T-helper 2 cell treated with Interferon-gamma antibody and Interleukin-4, amounts not matched to agents 5 μg/mL and 100 μg/mL, for 36 hours (primary cell): ENCODE measurements around the gene MCF2L.

ENCODE experiments used
- DNase-seq: peaks from one replicate; pipeline ENCODE4 v3.0.0; 2021; ENCODE audit warnings: low spot score
- H3K27ac Mint-ChIP-seq: one replicate; pipeline ENCODE4 v1.8.0; 2021; ENCODE audit warnings: mild to moderate bottlenecking, mixed read lengths
- H3K27me3 Mint-ChIP-seq: one replicate; pipeline ENCODE4 v1.8.0; 2021; ENCODE audit warnings: low read depth, mixed read lengths
- H3K36me3 Mint-ChIP-seq: one replicate; pipeline ENCODE4 v1.8.0; 2021; ENCODE audit warnings: low read depth, mixed read lengths
- H3K4me1 Mint-ChIP-seq: one replicate; pipeline ENCODE4 v1.8.0; 2021; ENCODE audit warnings: low read depth, mixed read lengths
- H3K4me3 Mint-ChIP-seq: one replicate; pipeline ENCODE4 v1.8.0; 2022; ENCODE audit warnings: mild to moderate bottlenecking, moderate library complexity, mixed read lengths
- H3K9me3 Mint-ChIP-seq: one replicate; pipeline ENCODE4 v1.8.0; 2021; ENCODE audit warnings: mixed read lengths

The MCF2L gene

GRCh38 chr13:112963641-112964040 lies 5.4 kb upstream of the MCF2L start:
- Mint-ChIP-seq H3K4me3 (no peak overlapping the region), H3K27me3 (peaks cover 13% of the 10 kb centered on the region), H3K36me3 (no peaks in the 10 kb centered on the region), H3K27ac (no peak overlapping the region), H3K9me3 (no peaks in the 10 kb centered on the region), H3K4me1 (peaks cover 3% of the 10 kb centered on the region)
- DNase-seq: no peak

DNA sequence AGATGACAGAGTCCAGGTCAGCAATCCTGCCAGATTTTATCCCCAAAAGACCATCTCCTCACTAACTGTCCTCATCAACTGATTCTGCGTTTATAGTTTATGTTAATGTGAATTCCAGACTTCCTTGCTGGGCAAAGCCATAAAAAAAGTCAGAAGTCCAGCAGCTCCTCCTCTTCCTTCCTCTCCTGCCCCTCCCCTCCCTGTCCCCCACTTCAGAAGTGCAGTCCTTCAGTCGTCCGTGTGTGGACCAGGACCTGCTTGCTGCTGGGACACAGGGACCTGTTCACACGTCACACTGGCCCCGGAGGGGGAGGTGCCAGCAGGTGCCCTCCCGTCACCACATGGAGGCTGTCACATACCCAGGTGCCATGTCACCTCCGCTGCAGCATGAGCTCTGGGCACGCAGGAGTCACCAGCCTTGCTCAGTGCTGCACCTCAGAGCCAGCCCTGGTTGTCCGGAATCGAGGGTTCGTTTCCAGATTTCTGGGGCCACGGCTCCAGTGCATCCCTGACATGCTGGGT lies 4.0 kb upstream of the MCF2L start:
- Mint-ChIP-seq H3K36me3 (peaks cover 2% of the 10 kb centered on the region), H3K27ac (no peak overlapping the region), H3K27me3 (peaks cover 22% of the 10 kb centered on the region), H3K4me1 (peaks cover 11% of the 10 kb centered on the region), H3K4me3 (no peak overlapping the region), H3K9me3 (no peaks in the 10 kb centered on the region)
- no peak for DNase-seq

DNA sequence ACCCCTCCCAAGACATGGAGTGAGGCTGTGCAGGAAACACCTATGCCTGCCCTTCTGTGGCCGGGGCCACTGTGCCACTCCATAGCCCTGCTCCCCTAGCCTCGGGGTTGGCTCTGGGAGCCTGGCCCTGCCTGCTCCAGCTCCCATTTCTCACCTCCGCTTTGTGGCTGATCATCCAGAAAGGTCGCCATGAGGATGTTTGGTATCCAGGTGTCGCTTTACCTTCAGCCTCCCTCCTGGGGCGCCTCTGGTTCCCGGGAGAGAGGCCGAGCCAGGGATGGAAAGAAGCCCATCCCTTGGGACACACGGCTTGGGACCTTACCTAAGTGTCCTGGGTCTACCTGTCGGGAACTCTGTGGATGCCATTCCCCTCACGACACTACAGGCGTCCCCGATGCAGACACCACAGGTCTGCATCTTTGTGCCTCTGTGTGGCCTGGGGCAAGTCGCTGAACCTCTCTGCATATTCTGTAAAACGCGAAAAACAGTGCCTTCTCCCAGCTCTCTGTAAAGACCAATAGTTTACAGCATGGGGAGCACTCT lies 3.4 kb upstream of the MCF2L start:
- H3K27ac Mint-ChIP-seq: no peak overlapping the region
- peaks cover 28% of the 10 kb centered on the region for H3K27me3 Mint-ChIP-seq
- peaks cover 2% of the 10 kb centered on the region for H3K36me3 Mint-ChIP-seq

DNA sequence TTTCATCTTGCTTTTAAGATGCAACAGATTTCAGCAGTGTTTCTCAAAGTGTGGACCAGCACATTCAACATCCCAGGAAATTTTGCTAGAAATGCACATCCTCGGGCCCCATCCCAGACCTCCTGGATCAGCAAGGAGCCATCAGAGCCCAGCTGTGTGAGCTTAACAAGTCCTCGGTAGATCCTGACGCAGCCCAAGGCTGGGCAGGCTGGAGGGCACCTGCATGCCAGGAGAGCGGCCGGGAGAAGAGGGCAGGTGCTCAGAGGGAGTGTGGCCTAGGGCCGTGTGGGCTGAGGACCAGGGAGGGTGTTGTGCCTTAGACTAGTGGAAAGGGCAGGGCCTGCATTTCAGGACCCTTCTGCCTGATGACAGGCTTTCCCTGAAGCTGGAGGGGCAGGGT lies 2.2 kb upstream of the MCF2L start:
- Mint-ChIP-seq H3K27me3 (peaks cover 38% of the 10 kb centered on the region), H3K4me1 (peaks cover 13% of the 10 kb centered on the region), H3K36me3 (peaks cover 2% of the 10 kb centered on the region), H3K27ac (no peak overlapping the region), H3K9me3 (no peaks in the 10 kb centered on the region), H3K4me3 (no peak overlapping the region)
- DNase-seq: no peak

More for the DNA sequence above, 3.4 kb upstream of the MCF2L start:
- Mint-ChIP-seq H3K4me3 (no peak overlapping the region), H3K4me1 (peaks cover 13% of the 10 kb centered on the region), H3K9me3 (no peaks in the 10 kb centered on the region)
- no peak for DNase-seq

GRCh38 chr13:112967686-112968379 lies 1.2 kb upstream of the MCF2L start:
- H3K4me1 Mint-ChIP-seq: peaks cover 13% of the 10 kb centered on the region
- H3K27me3 Mint-ChIP-seq: peaks cover 38% of the 10 kb centered on the region
- H3K36me3 Mint-ChIP-seq: peaks cover 2% of the 10 kb centered on the region
- no peak for DNase-seq
- H3K9me3 Mint-ChIP-seq: no peaks in the 10 kb centered on the region
- H3K4me3 Mint-ChIP-seq: peak overlapping the region; percentile 58
- H3K27ac Mint-ChIP-seq: no peak overlapping the region

DNA sequence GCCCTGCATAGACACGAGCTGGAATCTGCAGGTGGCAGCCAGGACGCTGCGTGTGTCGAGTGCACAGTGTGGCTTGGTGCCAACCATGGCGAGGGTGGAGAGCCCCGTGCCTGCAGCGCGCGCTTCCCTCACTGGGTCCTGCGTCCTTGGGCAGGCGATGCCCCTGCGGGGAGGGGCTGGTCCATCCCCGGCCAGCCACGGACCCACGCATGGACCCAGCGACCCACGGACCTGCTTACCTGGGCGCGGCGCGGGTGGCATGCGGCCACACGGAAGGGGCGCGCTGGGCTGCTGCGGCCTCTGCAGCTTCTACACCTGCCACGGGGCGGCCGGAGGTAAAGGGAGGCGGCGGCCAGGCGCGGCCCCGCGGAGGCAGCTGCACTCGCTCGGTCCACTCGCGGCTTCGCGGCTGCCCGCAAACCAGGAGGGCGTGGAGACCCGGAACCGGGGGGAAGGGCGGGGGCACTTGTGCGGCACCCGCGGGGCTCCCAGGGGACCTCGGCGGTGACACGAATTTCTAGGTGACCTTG lies 569 bp upstream of the MCF2L start:
- H3K9me3 Mint-ChIP-seq: no peaks in the 10 kb centered on the region
- DNase-seq: no peak
- H3K27ac Mint-ChIP-seq: no peak overlapping the region
- peaks cover 13% of the 10 kb centered on the region for H3K4me1 Mint-ChIP-seq
- H3K4me3 Mint-ChIP-seq: peak overlapping the region; percentile 58
- H3K36me3 Mint-ChIP-seq: peaks cover 2% of the 10 kb centered on the region
- H3K27me3 Mint-ChIP-seq: peaks cover 38% of the 10 kb centered on the region

GRCh38 chr13:112969692-112970338 lies 801 bp downstream of the MCF2L start:
- Mint-ChIP-seq H3K4me3 (peak overlapping the region; percentile 77), H3K36me3 (peaks cover 2% of the 10 kb centered on the region), H3K27me3 (peaks cover 38% of the 10 kb centered on the region), H3K4me1 (peaks cover 13% of the 10 kb centered on the region), H3K9me3 (no peaks in the 10 kb centered on the region), H3K27ac (no peak overlapping the region)
- no peak for DNase-seq

GRCh38 chr13:112970552-112971287 lies 1.7 kb downstream of the MCF2L start:
- Mint-ChIP-seq H3K27me3 (peaks cover 38% of the 10 kb centered on the region), H3K27ac (no peak overlapping the region), H3K36me3 (peaks cover 2% of the 10 kb centered on the region), H3K9me3 (no peaks in the 10 kb centered on the region), H3K4me3 (no peak overlapping the region), H3K4me1 (peaks cover 13% of the 10 kb centered on the region)
- no peak for DNase-seq

DNA sequence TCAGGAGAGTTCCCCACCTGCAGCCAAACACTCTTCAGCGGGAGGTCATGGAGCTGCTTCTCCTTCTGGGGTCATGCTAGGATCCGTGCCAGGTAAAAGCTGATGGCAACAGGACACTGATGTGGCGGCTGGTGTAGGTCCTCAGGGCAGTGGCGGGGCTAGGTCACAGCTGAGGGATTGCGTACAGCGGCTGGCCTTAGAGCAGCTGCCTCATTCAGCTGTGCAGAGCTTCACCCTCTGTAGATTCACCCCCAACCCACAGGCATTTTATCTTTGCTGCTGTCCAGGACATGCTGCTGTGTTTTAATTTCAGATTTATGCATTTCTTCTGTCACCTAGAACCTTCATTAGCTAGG lies 2.3 kb downstream of the MCF2L start:
- H3K4me1 Mint-ChIP-seq: peaks cover 13% of the 10 kb centered on the region
- no peak overlapping the region for H3K4me3 Mint-ChIP-seq

DNA sequence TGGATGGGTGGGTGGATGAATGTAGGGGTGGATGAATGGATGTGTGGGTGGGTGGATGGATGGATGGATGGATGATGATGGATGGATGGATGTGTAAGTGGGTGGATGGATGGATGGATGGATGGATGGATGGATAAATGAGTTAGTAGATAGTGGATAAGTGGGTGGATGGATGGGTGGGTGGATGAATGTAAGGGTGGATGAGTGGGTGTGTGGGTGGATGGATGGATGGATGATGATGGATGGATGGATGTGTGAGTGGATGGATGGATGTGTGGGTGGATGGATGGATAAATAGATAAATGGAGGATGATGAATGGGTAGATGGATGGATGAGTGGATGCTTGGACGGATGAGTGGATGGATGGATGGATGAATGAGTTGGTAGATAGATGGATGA lies 3.2 kb downstream of the MCF2L start:
- no peak for DNase-seq
- H3K4me1 Mint-ChIP-seq: peaks cover 13% of the 10 kb centered on the region
- no peaks in the 10 kb centered on the region for H3K9me3 Mint-ChIP-seq
- no peak overlapping the region for H3K27ac Mint-ChIP-seq
- peaks cover 31% of the 10 kb centered on the region for H3K27me3 Mint-ChIP-seq
- no peak overlapping the region for H3K4me3 Mint-ChIP-seq
- peaks cover 2% of the 10 kb centered on the region for H3K36me3 Mint-ChIP-seq

More for the DNA sequence above, 2.3 kb downstream of the MCF2L start:
- peaks cover 2% of the 10 kb centered on the region for H3K36me3 Mint-ChIP-seq
- peaks cover 34% of the 10 kb centered on the region for H3K27me3 Mint-ChIP-seq
- H3K27ac Mint-ChIP-seq: no peak overlapping the region
- no peaks in the 10 kb centered on the region for H3K9me3 Mint-ChIP-seq
- no peak for DNase-seq

- Mint-ChIP-seq H3K4me3 (no peak overlapping the region), H3K27me3 (peaks cover 28% of the 10 kb centered on the region), H3K4me1 (peaks cover 12% of the 10 kb centered on the region), H3K36me3 (peaks cover 2% of the 10 kb centered on the region), H3K27ac (no peak overlapping the region), H3K9me3 (no peaks in the 10 kb centered on the region)
- DNase-seq: no peak
Observed at GRCh38 chr13:112972867-112973576, 4.0 kb downstream of the MCF2L start.

- H3K9me3 Mint-ChIP-seq: no peaks in the 10 kb centered on the region
- no peak for DNase-seq
- H3K27ac Mint-ChIP-seq: no peak overlapping the region
- H3K4me1 Mint-ChIP-seq: peaks cover 9% of the 10 kb centered on the region
- peaks cover 2% of the 10 kb centered on the region for H3K36me3 Mint-ChIP-seq
- no peak overlapping the region for H3K4me3 Mint-ChIP-seq
- peaks cover 25% of the 10 kb centered on the region for H3K27me3 Mint-ChIP-seq
Observed at GRCh38 chr13:112973577-112973951, 4.5 kb downstream of the MCF2L start.

GRCh38 chr13:112974125-112974524 lies 5.1 kb downstream of the MCF2L start:
- H3K4me3 Mint-ChIP-seq: no peak overlapping the region
- no peak for DNase-seq
- no peak overlapping the region for H3K27ac Mint-ChIP-seq
- no peaks in the 10 kb centered on the region for H3K9me3 Mint-ChIP-seq
- peaks cover 9% of the 10 kb centered on the region for H3K4me1 Mint-ChIP-seq
- H3K36me3 Mint-ChIP-seq: peaks cover 2% of the 10 kb centered on the region
- H3K27me3 Mint-ChIP-seq: peaks cover 25% of the 10 kb centered on the region
